Gastroesophageal sphincter (tissue), 4 donors: ENCODE results near the gene PSMA7. TPM values are rescaled to one million over a fixed set of nuclear protein-coding genes. Genes with fewer than 3 reads are reported as not detected.

Experiments used
- ATAC-seq: fragments of 150-250 bp; one replicate; pipeline ENCODE4 v1.9.1; 2016; ENCODE audit warnings: mild to moderate bottlenecking, moderate library complexity
- H3K27ac ChIP-seq, 4 donors: fragments of 200-600 bp; sonication (generic) in 3 of 4; 1 replicate in 3 of 4; 2 replicates in 1 of 4; pipeline ENCODE4 v1.5.1; 2016 to 2019
- H3K27me3 ChIP-seq: fragments of 200-600 bp; sonication (generic); one replicate; pipeline ENCODE4 v1.5.1; 2019
- H3K36me3 ChIP-seq, 2 donors: fragments of 200-600 bp; sonication (generic); one replicate each; pipeline ENCODE4 v1.5.1; 2019; ENCODE audit warnings: control low read depth in 1 of 2
- H3K4me1 ChIP-seq, 3 donors: fragments of 200-600 bp; sonication (generic); 1 replicate in 2 of 3; 2 replicates in 1 of 3; pipeline ENCODE4 v1.5.1; 2016 to 2019; ENCODE audit warnings: control low read depth in 2 of 3
- H3K4me3 ChIP-seq, 2 donors: fragments of 200-600 bp; sonication (generic); one replicate each; pipeline ENCODE4 v1.5.1; 2019; ENCODE audit warnings: mild to moderate bottlenecking in 1 of 2, moderate library complexity in 1 of 2
- H3K9me3 ChIP-seq, 3 donors: fragments of 200-600 bp; sonication (generic); one replicate each; pipeline ENCODE4 v1.5.1; 2017 to 2019; ENCODE audit warnings: control low read depth in 2 of 3
- EP300 ChIP-seq: sonication (generic); formaldehyde crosslinking; IDR thresholded peaks from one replicate; pipeline ENCODE4 v1.6.1; 2017; ENCODE audit warnings: antibody characterized with exemption, mild to moderate bottlenecking
- POLR2A ChIP-seq, 2 donors: fragments of 450-650 bp; IDR thresholded peaks; one replicate each; pipeline ENCODE4 v1.6.1; 2017; ENCODE audit warnings: antibody characterized with exemption in 2 of 2, mild to moderate bottlenecking in 2 of 2, moderate library complexity in 1 of 2
- POLR2AphosphoS5 ChIP-seq: sonication (generic); formaldehyde crosslinking; IDR thresholded peaks from one replicate; pipeline ENCODE4 v1.6.1; 2017; ENCODE audit warnings: antibody characterized with exemption
- WGBS, 2 donors: methylation state at CpG; one replicate each; pipeline ENCODE4 v1.1.5; 2018; ENCODE audit warnings: low coverage in 1 of 2; 5-methylcytosine and 5-hydroxymethylcytosine counted together
- total RNA-seq, 4 donors: library from RNA; depleted of rRNA; stranded (reverse); fragments of >200 nt; gene quantifications; one replicate each; pipeline ENCODE4 v1.1.0, GENCODE V29; 2016
- TF ChIP-seq, protein P1 (sequence below), 4 experiments: fragments of 200-600 bp in 2 of 4; fragments of 450-650 bp in 2 of 4; sonication (generic) in 1 of 4; IDR thresholded peaks; one replicate each; pipeline ENCODE4 v1.5.1; 2017 to 2019; ENCODE audit warnings: antibody characterized with exemption in 4 of 4, mild to moderate bottlenecking in 2 of 4, moderate library complexity in 2 of 4

PSMA7 gene
- total RNA-seq, 4 donors from 2014 or later: 253 to 352 (median 303) TPM

DNA sequence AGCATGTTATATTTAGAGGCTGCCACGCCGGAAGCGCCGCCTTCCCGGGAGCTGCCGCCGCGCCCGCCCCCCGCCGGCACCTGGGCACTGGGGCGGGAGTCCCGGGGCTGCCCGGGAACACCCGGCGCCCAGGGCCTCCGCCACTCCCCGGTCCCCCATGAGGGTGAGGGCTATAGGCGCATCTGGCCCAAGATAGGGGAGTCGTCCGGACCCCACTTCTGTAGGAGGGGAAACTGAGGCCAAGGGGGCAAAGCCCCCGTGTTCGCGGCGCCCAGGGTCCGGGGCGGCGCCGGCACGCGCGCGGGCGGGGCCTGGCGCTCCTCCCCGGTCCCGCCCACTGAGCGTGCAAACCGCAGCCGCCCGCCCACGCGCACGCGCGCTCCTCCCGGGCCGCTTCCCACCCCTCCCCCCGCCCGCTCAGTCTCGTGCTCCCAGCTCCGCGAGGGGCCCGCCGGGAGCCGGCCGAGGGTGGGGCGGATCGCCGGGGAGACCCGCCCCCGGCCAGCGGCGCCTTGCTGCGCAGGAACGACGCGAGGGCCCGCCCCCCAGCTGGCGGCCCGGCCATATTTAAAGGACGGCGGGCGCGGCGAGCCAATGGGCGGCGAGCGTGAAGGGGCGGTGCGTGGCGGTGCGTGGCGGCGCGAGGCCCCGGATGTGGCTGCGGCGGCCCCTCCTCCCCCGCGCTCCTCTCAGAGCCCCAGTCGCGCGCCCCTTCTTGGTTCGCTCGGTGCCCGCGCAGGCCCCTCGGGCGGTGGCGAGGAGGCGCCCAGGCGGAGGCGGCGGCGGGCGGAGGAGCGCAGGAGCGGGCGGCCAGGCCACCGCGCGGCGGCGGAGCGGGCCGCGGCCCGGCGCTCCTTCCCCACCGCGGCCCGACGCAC, 21.2 kb downstream of the PSMA7 start, which contains the start of gene LSM14B:
Gene LSM14B, plus strand, starts transcription at position 700 of the 878 bp plus-strand sequence. CDS start 192 bp downstream, outside the sequence.
- peaks cover 24% of the 10 kb centered on the region for H3K27me3 ChIP-seq
- ATAC-seq: peak; percentile 94
- peak within 1 kb of the TSS; percentile 75 to 84 for H3K4me3 ChIP-seq
- peaks cover 0 to 27% of the 10 kb centered on the region in 2 donors for H3K36me3 ChIP-seq
- no CpG with 5 or more reads among the region's 124 CpGs for WGBS, 2 donors
- H3K27ac ChIP-seq: peak within 1 kb of the TSS; percentile 94 to 99 (median 98)
- H3K4me1 ChIP-seq: peaks cover 0 to 46% (median 13%) of the 10 kb centered on the region in 3 donors
- no peaks in the 10 kb centered on the region for H3K9me3 ChIP-seq
- TF ChIP-seq POLR2A (IDR thresholded peaks at IDR 0.05) (peak; percentile 53 to 63), POLR2AphosphoS5 (no peak), EP300 (no peak)
- TF ChIP-seq, protein P1, sequence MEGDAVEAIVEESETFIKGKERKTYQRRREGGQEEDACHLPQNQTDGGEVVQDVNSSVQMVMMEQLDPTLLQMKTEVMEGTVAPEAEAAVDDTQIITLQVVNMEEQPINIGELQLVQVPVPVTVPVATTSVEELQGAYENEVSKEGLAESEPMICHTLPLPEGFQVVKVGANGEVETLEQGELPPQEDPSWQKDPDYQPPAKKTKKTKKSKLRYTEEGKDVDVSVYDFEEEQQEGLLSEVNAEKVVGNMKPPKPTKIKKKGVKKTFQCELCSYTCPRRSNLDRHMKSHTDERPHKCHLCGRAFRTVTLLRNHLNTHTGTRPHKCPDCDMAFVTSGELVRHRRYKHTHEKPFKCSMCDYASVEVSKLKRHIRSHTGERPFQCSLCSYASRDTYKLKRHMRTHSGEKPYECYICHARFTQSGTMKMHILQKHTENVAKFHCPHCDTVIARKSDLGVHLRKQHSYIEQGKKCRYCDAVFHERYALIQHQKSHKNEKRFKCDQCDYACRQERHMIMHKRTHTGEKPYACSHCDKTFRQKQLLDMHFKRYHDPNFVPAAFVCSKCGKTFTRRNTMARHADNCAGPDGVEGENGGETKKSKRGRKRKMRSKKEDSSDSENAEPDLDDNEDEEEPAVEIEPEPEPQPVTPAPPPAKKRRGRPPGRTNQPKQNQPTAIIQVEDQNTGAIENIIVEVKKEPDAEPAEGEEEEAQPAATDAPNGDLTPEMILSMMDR (IDR thresholded peaks at IDR 0.05): peak in 2 of 4 experiments; percentile 6 to 13

DNA sequence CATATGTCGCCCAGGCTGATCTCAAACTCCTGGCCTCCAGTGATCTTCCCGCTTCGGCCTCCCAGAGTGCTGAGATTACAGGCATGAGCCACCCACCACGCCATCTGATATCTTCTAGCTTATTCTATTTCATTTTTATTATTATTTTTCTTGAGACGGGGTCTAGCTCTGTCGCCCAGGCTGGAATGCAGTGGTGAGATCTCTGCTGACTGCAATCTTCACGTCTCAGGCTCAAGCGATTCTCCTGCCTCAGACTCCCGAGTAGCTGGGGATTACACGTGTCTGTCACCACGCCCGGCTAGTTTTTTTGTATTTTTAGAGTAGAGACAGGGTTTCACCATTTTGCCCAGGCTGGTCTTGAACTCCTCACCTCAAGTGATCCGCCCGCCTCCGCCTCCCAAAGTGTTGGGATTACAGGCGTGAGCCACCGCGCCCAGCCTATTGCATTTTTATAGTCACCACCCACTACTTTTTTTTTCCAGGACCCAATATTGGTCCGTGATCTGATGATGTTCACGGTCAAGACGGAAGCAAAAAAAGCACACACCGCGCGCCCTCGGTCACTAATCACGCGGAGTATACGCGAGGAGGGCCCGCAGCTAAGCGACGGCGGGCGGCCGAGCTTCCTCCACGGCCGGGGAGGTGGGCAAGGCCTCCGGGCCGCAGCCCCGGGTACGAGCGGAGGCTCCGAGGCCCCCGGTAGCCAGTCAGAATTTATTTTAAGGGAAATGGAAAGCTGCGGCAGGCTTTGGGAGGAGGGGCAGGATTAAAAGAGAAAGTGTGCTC, 22.0 kb downstream of the PSMA7 start:
- Histone ChIP-seq H3K27me3 (peaks cover 29% of the 10 kb centered on the region), H3K4me3 (peak overlapping the region; percentile 39 to 84), H3K9me3 (no peaks in the 10 kb centered on the region), H3K36me3 (peaks cover 0 to 19% of the 10 kb centered on the region in 2 donors), H3K4me1 (peaks cover 0 to 46% (median 13%) of the 10 kb centered on the region in 3 donors), H3K27ac (peak overlapping the region; percentile 94 to 99 (median 98))
- ATAC-seq: peak; percentile 5
- 18% methylated on average over 6 to 42 of the region's 45 CpGs for WGBS, 2 donors
- TF ChIP-seq EP300 (no peak), POLR2AphosphoS5 (peak; percentile 27)

DNA sequence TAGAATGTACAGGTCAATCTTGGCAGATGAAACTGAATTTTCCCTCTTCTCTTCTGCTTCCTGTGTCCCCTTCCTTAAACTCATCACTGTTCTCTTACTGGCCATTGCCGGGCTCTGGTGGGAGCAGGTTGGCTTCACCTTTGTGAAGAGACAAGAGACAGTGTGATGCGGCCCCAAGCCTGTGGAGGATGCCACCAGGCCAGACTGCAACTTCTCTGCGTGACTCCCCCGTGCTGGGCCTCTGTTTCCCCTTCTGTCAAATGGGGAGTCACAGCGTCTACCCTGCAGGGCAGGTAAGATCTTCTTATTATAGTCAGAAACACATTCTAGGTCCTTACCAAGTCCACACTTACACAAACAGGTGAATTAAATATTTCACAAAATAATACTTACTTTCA, 22.8 kb downstream of the PSMA7 start:
- 77 to 88% methylated on average over 2 of the region's 5 CpGs for WGBS, 2 donors
- TF ChIP-seq EP300 (no peak), POLR2AphosphoS5 (no peak), POLR2A (IDR thresholded peaks at IDR 0.05) (no peak)
- TF ChIP-seq, protein P1 (IDR thresholded peaks at IDR 0.05): no peak

DNA sequence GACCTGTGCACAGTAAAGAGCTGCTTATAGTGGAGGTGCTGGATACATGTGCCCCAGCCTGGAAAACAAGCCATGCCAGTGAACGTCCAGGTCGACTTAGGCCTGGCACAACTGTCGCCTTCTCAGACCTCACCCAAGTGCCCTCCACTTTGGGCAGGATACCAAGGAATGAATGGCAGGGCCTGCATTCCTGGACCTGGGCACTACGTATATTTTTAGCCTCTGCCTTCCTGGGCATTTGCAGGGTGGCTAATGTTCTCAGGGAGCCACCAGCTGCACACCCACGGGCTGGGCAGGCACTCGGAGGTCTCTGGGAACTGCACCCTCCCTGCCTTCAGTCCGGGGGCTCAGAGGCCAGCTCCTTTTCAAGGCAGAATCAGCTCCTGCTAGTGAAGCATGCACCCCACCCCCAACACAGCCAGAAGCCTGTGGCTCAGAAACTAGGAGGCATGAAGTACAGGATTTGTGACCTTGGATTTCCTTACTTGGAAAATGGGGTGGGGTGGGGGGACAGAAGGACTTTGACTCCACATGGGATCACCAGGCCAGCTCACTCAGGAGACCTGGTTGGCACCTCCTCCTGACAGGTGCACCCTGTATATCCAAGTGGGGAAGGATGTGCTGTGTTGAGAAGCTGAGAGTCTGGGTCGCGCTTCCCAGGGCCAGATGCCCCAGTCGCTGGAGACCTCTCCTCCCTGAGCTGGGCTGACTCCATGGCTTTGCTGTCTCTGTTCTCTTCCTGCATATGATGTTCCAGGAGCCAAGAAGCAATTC, 23.4 kb downstream of the PSMA7 start:
- Histone ChIP-seq H3K36me3 (peaks cover 0 to 5% of the 10 kb centered on the region in 2 donors), H3K4me3 (no peak overlapping the region), H3K27me3 (peaks cover 35% of the 10 kb centered on the region), H3K4me1 (peaks cover 0 to 38% (median 13%) of the 10 kb centered on the region in 3 donors), H3K27ac (peak overlapping the region in 2 of 4 donors; percentile 2 to 14), H3K9me3 (no peaks in the 10 kb centered on the region)
- ATAC-seq: no peak
- WGBS, 2 donors: 100% methylated on average over 2 of the region's 10 CpGs; no CpG with 5 or more reads in 1 of the 2 donors
- TF ChIP-seq, protein P1 (IDR thresholded peaks at IDR 0.05): no peak
- TF ChIP-seq EP300 (no peak), POLR2AphosphoS5 (no peak), POLR2A (IDR thresholded peaks at IDR 0.05) (no peak)

More for the DNA sequence above, 22.8 kb downstream of the PSMA7 start:
- Histone ChIP-seq H3K4me3 (no peak overlapping the region), H3K27me3 (peaks cover 30% of the 10 kb centered on the region), H3K9me3 (no peaks in the 10 kb centered on the region), H3K4me1 (peaks cover 0 to 42% (median 13%) of the 10 kb centered on the region in 3 donors), H3K27ac (peak overlapping the region in 2 of 4 donors; percentile 2 to 14), H3K36me3 (peaks cover 0 to 11% of the 10 kb centered on the region in 2 donors)
- ATAC-seq: no peak
